DOHH2 (cell line): ENCODE results near the gene CAV1.

Source experiments
- H3F3A ChIP-seq: fragments of 200-600 bp; sonication (generic), shearing (Covaris generic); 2 replicates; pipeline ENCODE4 v1.6.0; 2016; ENCODE audit warnings: antibody characterized with exemption, mild to moderate bottlenecking; ENCODE audit not compliant: control insufficient read depth, insufficient read depth
- H3K27ac ChIP-seq: fragments of 200-600 bp; sonication (generic); 2 replicates; pipeline ENCODE4 v1.5.1; 2014; ENCODE audit warnings: low read depth, mild to moderate bottlenecking, low read length, moderate library complexity
- H3K27me3 ChIP-seq: fragments of 200-600 bp; sonication (generic); 2 replicates; pipeline ENCODE4 v1.6.1; 2014; ENCODE audit warnings: mild to moderate bottlenecking, low read length, mixed read lengths; ENCODE audit not compliant: control insufficient read depth
- H3K36me3 ChIP-seq: fragments of 200-600 bp; sonication (generic); 2 replicates; pipeline ENCODE4 v1.6.1; 2014; ENCODE audit warnings: mild to moderate bottlenecking, low read length, moderate library complexity, mixed read lengths; ENCODE audit not compliant: control insufficient read depth
- H3K4me1 ChIP-seq: fragments of 200-600 bp; sonication (generic); 2 replicates; pipeline ENCODE4 v1.6.1; 2014; ENCODE audit warnings: mild to moderate bottlenecking, low read length, mixed read lengths; ENCODE audit not compliant: control insufficient read depth
- H3K4me2 ChIP-seq: fragments of 200-600 bp; sonication (generic); 2 replicates; pipeline ENCODE4 v1.6.0; 2014; ENCODE audit warnings: mild to moderate bottlenecking, low read length, moderate library complexity
- H3K4me3 ChIP-seq: fragments of 200-600 bp; sonication (generic); 2 replicates; pipeline ENCODE4 v1.5.1; 2014; ENCODE audit warnings: mild to moderate bottlenecking, low read length, mixed read lengths
- H3K79me2 ChIP-seq: fragments of 200-600 bp; sonication (generic); 2 replicates; pipeline ENCODE4 v1.6.1; 2014; ENCODE audit warnings: mild to moderate bottlenecking, low read length, mixed read lengths; ENCODE audit not compliant: control insufficient read depth
- H3K9me2 ChIP-seq: fragments of 200-600 bp; sonication (generic); replicated peaks from 2 replicates; pipeline ENCODE4 v1.6.1; 2014; ENCODE audit warnings: mild to moderate bottlenecking, low read length, mixed read lengths; ENCODE audit not compliant: control insufficient read depth
- H3K9me3 ChIP-seq: fragments of 200-600 bp; sonication (generic); 2 replicates; pipeline ENCODE4 v1.6.1; 2014; ENCODE audit warnings: antibody characterized with exemption, low read length, mixed read lengths; ENCODE audit not compliant: control insufficient read depth, insufficient read depth
- H4K20me1 ChIP-seq: fragments of 200-600 bp; sonication (generic); 2 replicates; pipeline ENCODE4 v1.6.0; 2014; ENCODE audit warnings: low read depth, mild to moderate bottlenecking, antibody characterized with exemption, low read length, moderate library complexity; ENCODE audit not compliant: control insufficient read depth, insufficient read depth
- EZH2phosphoT487 ChIP-seq: fragments of 200-600 bp; sonication (generic); IDR thresholded peaks from 2 replicates; pipeline ENCODE4 v1.6.1; 2017; ENCODE audit warnings: borderline replicate concordance, mild to moderate bottlenecking, antibody characterized with exemption, low read length, moderate library complexity, mixed read lengths
- TF ChIP-seq, protein P1 (sequence below): fragments of 200-600 bp; sonication (generic); IDR thresholded peaks from one replicate; pipeline ENCODE4 v1.5.1; 2014; ENCODE audit warnings: antibody characterized with exemption, mild to moderate bottlenecking, low read depth, low read length; ENCODE audit not compliant: poor library complexity, severe bottlenecking

Gene CAV1

GRCh38 chr7:116554911-116555310 lies 30.1 kb downstream of the CAV1 start:
- TF ChIP-seq, protein P1, sequence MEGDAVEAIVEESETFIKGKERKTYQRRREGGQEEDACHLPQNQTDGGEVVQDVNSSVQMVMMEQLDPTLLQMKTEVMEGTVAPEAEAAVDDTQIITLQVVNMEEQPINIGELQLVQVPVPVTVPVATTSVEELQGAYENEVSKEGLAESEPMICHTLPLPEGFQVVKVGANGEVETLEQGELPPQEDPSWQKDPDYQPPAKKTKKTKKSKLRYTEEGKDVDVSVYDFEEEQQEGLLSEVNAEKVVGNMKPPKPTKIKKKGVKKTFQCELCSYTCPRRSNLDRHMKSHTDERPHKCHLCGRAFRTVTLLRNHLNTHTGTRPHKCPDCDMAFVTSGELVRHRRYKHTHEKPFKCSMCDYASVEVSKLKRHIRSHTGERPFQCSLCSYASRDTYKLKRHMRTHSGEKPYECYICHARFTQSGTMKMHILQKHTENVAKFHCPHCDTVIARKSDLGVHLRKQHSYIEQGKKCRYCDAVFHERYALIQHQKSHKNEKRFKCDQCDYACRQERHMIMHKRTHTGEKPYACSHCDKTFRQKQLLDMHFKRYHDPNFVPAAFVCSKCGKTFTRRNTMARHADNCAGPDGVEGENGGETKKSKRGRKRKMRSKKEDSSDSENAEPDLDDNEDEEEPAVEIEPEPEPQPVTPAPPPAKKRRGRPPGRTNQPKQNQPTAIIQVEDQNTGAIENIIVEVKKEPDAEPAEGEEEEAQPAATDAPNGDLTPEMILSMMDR: no peak
- H3F3A ChIP-seq: no peaks in the 10 kb centered on the region
- H4K20me1 ChIP-seq: no peaks in the 10 kb centered on the region
- H3K27ac ChIP-seq: no peak overlapping the region
- H3K9me3 ChIP-seq: no peaks in the 10 kb centered on the region
- no peaks in the 10 kb centered on the region for H3K27me3 ChIP-seq
- H3K79me2 ChIP-seq: no peaks in the 10 kb centered on the region
- no peaks in the 10 kb centered on the region for H3K4me1 ChIP-seq
- H3K9me2 ChIP-seq: no peaks in the 10 kb centered on the region
- no peak overlapping the region for H3K4me3 ChIP-seq
- no peaks in the 10 kb centered on the region for H3K36me3 ChIP-seq
- H3K4me2 ChIP-seq: no peak overlapping the region

DNA sequence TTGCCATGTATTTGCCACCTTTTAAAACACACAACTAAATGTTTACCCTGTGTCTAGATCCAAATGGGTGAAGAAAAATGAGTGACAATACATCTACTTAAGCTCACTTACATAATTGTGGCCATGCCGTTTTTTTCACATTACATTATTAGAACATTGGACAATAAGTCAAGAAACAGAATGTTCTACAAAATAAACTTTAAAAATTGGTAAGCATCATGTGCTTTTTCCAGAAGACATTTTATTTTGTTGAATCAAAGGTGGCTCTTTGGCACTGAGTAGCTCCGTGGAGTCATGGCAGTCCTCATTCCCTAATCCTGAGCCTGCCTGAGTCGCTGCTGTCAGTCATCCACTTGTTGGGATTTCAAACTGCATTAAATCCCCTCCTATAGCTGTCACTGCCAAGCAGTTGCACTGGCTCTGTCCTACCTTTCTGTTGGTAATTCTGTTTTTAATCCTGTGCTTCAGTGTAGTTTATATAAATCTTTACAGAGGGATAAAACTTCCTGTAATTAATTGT lies 32.3 kb downstream of the CAV1 start:
- H3K4me1 ChIP-seq: no peaks in the 10 kb centered on the region
- no peak overlapping the region for H3K4me3 ChIP-seq
- no peaks in the 10 kb centered on the region for H3K36me3 ChIP-seq
- no peaks in the 10 kb centered on the region for H3K9me3 ChIP-seq
- no peaks in the 10 kb centered on the region for H3K27me3 ChIP-seq
- no peaks in the 10 kb centered on the region for H3F3A ChIP-seq
- H3K27ac ChIP-seq: no peak overlapping the region
- TF ChIP-seq EZH2phosphoT487: no peak
- TF ChIP-seq, protein P1: no peak
- no peak overlapping the region for H3K4me2 ChIP-seq
- no peaks in the 10 kb centered on the region for H3K9me2 ChIP-seq
- H4K20me1 ChIP-seq: no peaks in the 10 kb centered on the region
- no peaks in the 10 kb centered on the region for H3K79me2 ChIP-seq

GRCh38 chr7:116557901-116558300 lies 33.1 kb downstream of the CAV1 start:
- Histone ChIP-seq H3F3A (no peaks in the 10 kb centered on the region), H3K9me2 (no peaks in the 10 kb centered on the region), H3K4me1 (no peaks in the 10 kb centered on the region), H3K4me2 (no peak overlapping the region), H4K20me1 (no peaks in the 10 kb centered on the region), H3K27ac (no peak overlapping the region), H3K9me3 (no peaks in the 10 kb centered on the region), H3K4me3 (no peak overlapping the region), H3K79me2 (no peaks in the 10 kb centered on the region), H3K27me3 (no peaks in the 10 kb centered on the region), H3K36me3 (no peaks in the 10 kb centered on the region)
- TF ChIP-seq EZH2phosphoT487: no peak
- TF ChIP-seq, protein P1: no peak
